Sigmoid colon (tissue), 7 donors: ENCODE results near the gene ZBTB47. TPM values are rescaled to one million over a fixed set of nuclear protein-coding genes. Genes with fewer than 3 reads are reported as not detected.

Source experiments
- DNase-seq: peaks from one replicate; pipeline ENCODE4 v3.0.0-alpha.2; 2019
- H3K27ac ChIP-seq, 4 donors: fragments of 200-600 bp; sonication (generic); one replicate each; pipeline ENCODE4 v1.5.1; 2016 to 2019; ENCODE audit warnings: mild to moderate bottlenecking in 1 of 4
- H3K27me3 ChIP-seq, 3 donors: fragments of 200-600 bp; sonication (generic); one replicate each; pipeline ENCODE4 v1.5.1; 2019; ENCODE audit warnings: mild to moderate bottlenecking in 1 of 3
- H3K36me3 ChIP-seq, 4 donors: fragments of 200-600 bp; sonication (generic); one replicate each; pipeline ENCODE4 v1.5.1; 2016 to 2019
- H3K4me1 ChIP-seq, 4 donors: fragments of 200-600 bp; sonication (generic); one replicate each; pipeline ENCODE4 v1.5.1; 2017 to 2019
- H3K4me3 ChIP-seq, 4 donors: fragments of 200-600 bp; sonication (generic); one replicate each; pipeline ENCODE4 v1.5.1; 2017 to 2019; ENCODE audit warnings: mild to moderate bottlenecking in 2 of 4, moderate library complexity in 1 of 4
- H3K9me3 ChIP-seq, 4 donors: fragments of 200-600 bp in 3 of 4; sonication (generic) in 3 of 4; one replicate each; pipeline versions ENCODE4 v1.5.1 to v1.6.1; 2013 to 2019
- CTCF ChIP-seq, 4 experiments: fragments of 450-650 bp in 3 of 4; fragments of 200-600 bp in 1 of 4; IDR thresholded peaks; one replicate each; pipeline ENCODE4 v1.5.1; 2016 to 2019; ENCODE audit warnings: antibody characterized with exemption in 4 of 4, mild to moderate bottlenecking in 3 of 4, moderate library complexity in 2 of 4
- EP300 ChIP-seq, 4 donors: sonication (generic); formaldehyde crosslinking; IDR thresholded peaks; one replicate each; pipeline ENCODE4 v1.6.1; 2017; ENCODE audit warnings: antibody characterized with exemption in 4 of 4
- POLR2A ChIP-seq, 2 donors: fragments of 450-650 bp; IDR thresholded peaks; one replicate each; pipeline ENCODE4 v1.6.1; 2016; ENCODE audit warnings: antibody characterized with exemption in 2 of 2, mild to moderate bottlenecking in 2 of 2, moderate library complexity in 2 of 2
- POLR2AphosphoS5 ChIP-seq, 4 donors: sonication (generic); formaldehyde crosslinking; IDR thresholded peaks; one replicate each; pipeline ENCODE4 v1.6.1; 2017; ENCODE audit warnings: antibody characterized with exemption in 4 of 4
- whole genome bisulfite sequencing, 2 donors: extraction: QIAGEN DNeasy Blood & Tissue Kit; methylation state at CpG; one replicate each; pipeline ENCODE4 v1.1.7; 2013; 5-methylcytosine and 5-hydroxymethylcytosine counted together
- intact Hi-C: fragments of 100-400 bp; cut with DNase I; formaldehyde crosslinking; loops from one replicate; pipeline ENCODE4 v1.15.1; 2023
- polyA plus RNA-seq, 3 donors: library from polyadenylated mRNA; stranded (reverse); fragments of 200-250 nt; gene quantifications; one replicate each; pipeline ENCODE4 v1.2.3, GENCODE V29; 2013
- total RNA-seq, 4 donors: library from RNA; depleted of rRNA; stranded (reverse); fragments of >200 nt; gene quantifications; one replicate each; pipeline ENCODE4 v1.1.0, GENCODE V29; 2016
- donor health status: healthy with polysubstance abuse.
- donor health status: Bipolar disorder and iron deficiency.
- donor health status: healthy.

ZBTB47 gene
- total and polyA plus RNA-seq, 7 donors, result 6.2 to 74.8 (median 34.9) TPM

GRCh38 chr3:42666022-42666421 is 12.5 kb downstream of the ZBTB47 start:
- TF ChIP-seq POLR2A (IDR thresholded peaks at IDR 0.05) (no peak), EP300 (IDR thresholded peaks at IDR 0.05) (no peak), CTCF (IDR thresholded peaks at IDR 0.05) (no peak), POLR2AphosphoS5 (IDR thresholded peaks at IDR 0.05) (no peak)
- Histone ChIP-seq H3K36me3 (peaks cover 0 to 6% (median 0%) of the 10 kb centered on the region in 4 donors), H3K9me3 (no peaks in the 10 kb centered on the region), H3K27ac (peak overlapping the region; percentile 8 to 44 (median 30)), H3K4me1 (peaks cover 0 to 31% (median 29%) of the 10 kb centered on the region in 4 donors), H3K4me3 (no peak overlapping the region), H3K27me3 (no peaks in the 10 kb centered on the region)
- intact Hi-C loops, result no loop called here
- 68 to 81% methylated on average over 8 of the region's 8 CpGs for WGBS, 2 donors
- DNase-seq, result peak; percentile 66

DNA sequence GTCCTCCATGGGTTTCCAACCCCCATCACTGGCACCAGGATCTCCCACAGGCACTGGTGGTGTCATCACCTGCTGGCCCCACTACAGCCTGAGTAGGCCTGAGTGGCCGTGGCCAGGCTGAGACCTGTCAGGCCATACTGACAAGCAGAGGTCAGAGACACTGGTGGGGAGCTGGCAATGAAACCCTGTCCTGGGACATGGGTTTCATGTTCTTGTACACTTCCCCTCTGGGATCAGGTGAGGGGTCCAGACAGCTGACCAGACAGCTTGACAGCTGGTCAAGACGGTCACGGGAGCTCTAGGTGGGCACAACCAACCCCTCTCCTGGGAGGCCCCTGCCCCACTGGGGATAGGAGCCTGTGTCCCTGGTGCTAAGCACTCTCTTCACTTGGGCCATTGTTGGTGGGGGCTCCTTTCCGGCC is 13.1 kb downstream of the ZBTB47 start:
- Histone ChIP-seq H3K4me3 (no peak overlapping the region), H3K27me3 (no peaks in the 10 kb centered on the region), H3K27ac (peak overlapping the region in 3 of 4 donors; percentile 18 to 44 (median 43)), H3K4me1 (peaks cover 0 to 31% (median 29%) of the 10 kb centered on the region in 4 donors), H3K9me3 (no peaks in the 10 kb centered on the region), H3K36me3 (peaks cover 0 to 2% (median 0%) of the 10 kb centered on the region in 4 donors)
- TF ChIP-seq POLR2AphosphoS5 (IDR thresholded peaks at IDR 0.05), result no peak
- no peak for TF ChIP-seq EP300 (IDR thresholded peaks at IDR 0.05)
- no peak for TF ChIP-seq POLR2A (IDR thresholded peaks at IDR 0.05)
- no peak for TF ChIP-seq CTCF (IDR thresholded peaks at IDR 0.05)
- peak; percentile 68 for DNase-seq
- intact Hi-C loops, result no loop called here
- WGBS, 2 donors, result 75 to 88% methylated on average over 4 of the region's 4 CpGs

DNA sequence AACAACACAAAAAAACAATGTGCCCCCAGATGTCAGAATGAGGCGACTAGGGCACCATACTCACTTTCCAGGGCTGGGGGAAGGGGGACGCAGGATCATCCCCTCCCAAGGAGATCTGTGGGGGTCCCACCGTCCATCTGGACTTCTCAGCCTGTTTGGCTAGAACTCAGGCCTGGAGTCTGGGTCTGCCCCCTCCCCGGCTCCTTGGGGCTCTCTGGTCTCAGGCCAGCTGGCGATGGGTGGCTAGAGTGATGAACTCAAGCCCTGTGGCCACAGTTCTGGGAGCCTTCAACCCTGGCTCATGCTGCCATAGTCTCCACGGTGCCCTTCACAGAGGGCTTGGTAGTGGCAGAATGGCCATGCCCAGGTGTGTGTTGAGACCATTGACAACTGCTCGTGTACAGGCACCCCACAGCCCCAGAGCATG is 13.6 kb downstream of the ZBTB47 start:
- H3K27me3 ChIP-seq, result no peaks in the 10 kb centered on the region
- DNase-seq, result peak; percentile 71
- H3K36me3 ChIP-seq, result no peaks in the 10 kb centered on the region
- peaks cover 0 to 31% (median 29%) of the 10 kb centered on the region in 4 donors for H3K4me1 ChIP-seq
- intact Hi-C loops, result no loop called here
- 56 to 74% methylated on average over 7 of the region's 7 CpGs for WGBS, 2 donors
- H3K4me3 ChIP-seq, result no peak overlapping the region
- TF ChIP-seq EP300 (IDR thresholded peaks at IDR 0.05), result no peak
- no peak for TF ChIP-seq POLR2A (IDR thresholded peaks at IDR 0.05)
- no peak for TF ChIP-seq POLR2AphosphoS5 (IDR thresholded peaks at IDR 0.05)
- no peak for TF ChIP-seq CTCF (IDR thresholded peaks at IDR 0.05)
- peak overlapping the region in 2 of 4 donors; percentile 18 to 43 for H3K27ac ChIP-seq
- no peaks in the 10 kb centered on the region for H3K9me3 ChIP-seq

DNA sequence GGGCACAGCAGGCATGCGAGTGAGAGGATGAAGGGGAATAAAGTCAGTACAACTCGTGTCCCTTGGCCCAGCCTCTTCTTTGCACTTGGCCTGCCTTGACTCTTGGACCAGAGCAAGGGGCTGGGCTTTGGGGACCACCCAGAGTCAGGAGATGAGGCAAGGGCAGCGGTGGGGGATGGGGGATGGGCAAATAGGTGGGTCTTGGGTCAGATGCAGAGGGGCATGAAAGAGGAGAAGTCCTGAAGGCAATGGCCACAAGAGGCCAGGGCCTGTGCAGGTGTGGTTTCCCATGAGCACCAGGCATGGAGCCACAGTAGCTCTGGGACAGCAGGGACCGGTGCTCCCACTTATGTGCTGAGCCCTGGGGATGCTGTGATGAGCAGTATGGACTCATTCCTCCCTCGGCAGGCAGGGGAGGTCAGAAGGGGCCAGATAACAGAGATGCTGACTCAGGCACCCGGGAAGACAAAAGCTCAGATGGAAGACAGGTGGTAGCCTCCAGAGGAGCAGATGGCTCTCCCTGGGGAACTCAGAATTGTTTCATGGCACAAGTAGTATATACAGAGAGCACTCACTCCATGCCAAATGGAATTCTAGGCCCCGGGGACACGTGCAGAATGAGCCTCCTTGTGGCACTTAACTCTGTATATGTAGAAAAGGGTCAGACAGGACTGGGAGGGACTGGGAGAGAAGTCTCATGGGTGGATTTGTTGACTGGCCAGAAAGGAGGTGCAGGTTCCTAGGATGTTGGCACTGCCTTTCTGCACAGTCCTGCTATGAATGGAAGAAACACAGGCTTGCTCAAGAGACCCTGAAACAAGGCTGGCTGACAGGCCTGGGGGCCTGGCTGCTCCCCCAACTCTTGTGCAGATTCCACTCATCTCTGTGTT is 14.3 kb downstream of the ZBTB47 start:
- Histone ChIP-seq H3K27ac (no peak overlapping the region), H3K36me3 (no peaks in the 10 kb centered on the region), H3K9me3 (no peaks in the 10 kb centered on the region), H3K27me3 (no peaks in the 10 kb centered on the region), H3K4me3 (no peak overlapping the region), H3K4me1 (peaks cover 0 to 31% (median 29%) of the 10 kb centered on the region in 4 donors)
- intact Hi-C loops, result no loop called here
- 51 to 60% methylated on average over 8 of the region's 8 CpGs for WGBS, 2 donors
- TF ChIP-seq POLR2AphosphoS5 (IDR thresholded peaks at IDR 0.05), result peak in 1 of 4 donors; percentile 29
- no peak for TF ChIP-seq EP300 (IDR thresholded peaks at IDR 0.05)
- DNase-seq, result peak; percentile 64

- WGBS, 2 donors, result 87 to 89% methylated on average over 2 of the region's 2 CpGs
- no peak for TF ChIP-seq CTCF (IDR thresholded peaks at IDR 0.05)
- TF ChIP-seq POLR2AphosphoS5 (IDR thresholded peaks at IDR 0.05), result no peak
- no peak for TF ChIP-seq POLR2A (IDR thresholded peaks at IDR 0.05)
- no peak for TF ChIP-seq EP300 (IDR thresholded peaks at IDR 0.05)
- Histone ChIP-seq H3K9me3 (no peaks in the 10 kb centered on the region), H3K27ac (no peak overlapping the region), H3K4me3 (no peak overlapping the region), H3K27me3 (no peaks in the 10 kb centered on the region), H3K36me3 (no peaks in the 10 kb centered on the region), H3K4me1 (peaks cover 0 to 31% (median 29%) of the 10 kb centered on the region in 4 donors)
- DNase-seq, result peak; percentile 49
- intact Hi-C loops, result no loop called here
Measured at GRCh38 chr3:42668413-42668760, 14.9 kb downstream of the ZBTB47 start.
